HG03558 (cell line): Measurements from ENCODE around the gene MARCHF6.
"Not testable (repeated sequence)": the region's sequence is repeated elsewhere in the genome, so short reads cannot be mapped to it uniquely, and the experiment has no call there.

Experiments
- ATAC-seq: cut with Tn5 transposase; IDR thresholded peaks from one replicate; pipeline ENCODE4 v1.9.1; 2021; ENCODE audit warnings: moderate number of reproducible peaks; ENCODE audit not compliant: unreplicated experiment; ENCODE audit errors: extremely low read depth

Gene MARCHF6

GRCh38 chr5:10374046-10375022, 20.8 kb downstream of the MARCHF6 start:
- ATAC-seq: no peak

- ATAC-seq: not testable (repeated sequence)
Measured at GRCh38 chr5:10375146-10375545, 21.7 kb downstream of the MARCHF6 start.

GRCh38 chr5:10376544-10376943, 23.0 kb downstream of the MARCHF6 start:
- no peak for ATAC-seq

- ATAC-seq: no peak
Measured at GRCh38 chr5:10377081-10377480, 23.6 kb downstream of the MARCHF6 start.

GRCh38 chr5:10381803-10382202, 28.3 kb downstream of the MARCHF6 start:
- ATAC-seq: no peak

- ATAC-seq: no peak
Measured at GRCh38 chr5:10384483-10384882, 31.0 kb downstream of the MARCHF6 start.

GRCh38 chr5:10387690-10388089, 34.2 kb downstream of the MARCHF6 start:
- no peak for ATAC-seq

GRCh38 chr5:10391130-10391529, 37.6 kb downstream of the MARCHF6 start:
- no peak for ATAC-seq

- ATAC-seq: not testable (repeated sequence)
Measured at GRCh38 chr5:10392567-10393328, 39.3 kb downstream of the MARCHF6 start.

- no peak for ATAC-seq
Measured at GRCh38 chr5:10393491-10393890, 40.0 kb downstream of the MARCHF6 start.

GRCh38 chr5:10396552-10396951, 43.1 kb downstream of the MARCHF6 start:
- ATAC-seq: no peak

GRCh38 chr5:10399839-10400238, 46.3 kb downstream of the MARCHF6 start:
- no peak for ATAC-seq

GRCh38 chr5:10400411-10400810, 46.9 kb downstream of the MARCHF6 start:
- ATAC-seq: no peak

- no peak for ATAC-seq
Measured at GRCh38 chr5:10400831-10401230, 47.3 kb downstream of the MARCHF6 start.

GRCh38 chr5:10401498-10401897, 48.0 kb downstream of the MARCHF6 start:
- peak; percentile 61 for ATAC-seq
